Activated naive CD4-positive, alpha-beta T cell treated with anti-CD3 and anti-CD28 coated beads, Interleukin-2, amount 50 U/mL, for 16 hours (primary cell): ENCODE measurements around the gene PRDM12.

Experiments used
- DNase-seq: peaks from one replicate; pipeline ENCODE4 v3.0.0-alpha.2; 2020

The PRDM12 gene

GRCh38 chr9:130664251-130665028 lies at the start of gene PRDM12:
Gene PRDM12 (plus strand): TSS chr9:130664594. CDS start chr9:130664654, 60 bp downstream.
- no peak for DNase-seq

- no peak for DNase-seq
Observed at GRCh38 chr9:130616451-130616850, 47.9 kb upstream of the PRDM12 start.

GRCh38 chr9:130623466-130623865 lies 40.9 kb upstream of the PRDM12 start:
- DNase-seq: no peak

GRCh38 chr9:130624154-130624553 lies 40.2 kb upstream of the PRDM12 start:
- no peak for DNase-seq

- no peak for DNase-seq
Observed at GRCh38 chr9:130626249-130626996, 38.0 kb upstream of the PRDM12 start.

- DNase-seq: no peak
Observed at GRCh38 chr9:130627051-130627450, 37.3 kb upstream of the PRDM12 start.

- DNase-seq: no peak
Observed at GRCh38 chr9:130627896-130628792, 36.2 kb upstream of the PRDM12 start.

- no peak for DNase-seq
Observed at GRCh38 chr9:130629443-130630070, 34.8 kb upstream of the PRDM12 start.

- no peak for DNase-seq
Observed at GRCh38 chr9:130630071-130630450, 34.3 kb upstream of the PRDM12 start.

- no peak for DNase-seq
Observed at GRCh38 chr9:130630506-130631330, 33.7 kb upstream of the PRDM12 start.

- no peak for DNase-seq
Observed at GRCh38 chr9:130631331-130632080, 32.9 kb upstream of the PRDM12 start.

- DNase-seq: no peak
Observed at GRCh38 chr9:130632081-130632710, 32.2 kb upstream of the PRDM12 start.

- no peak for DNase-seq
Observed at GRCh38 chr9:130632841-130633240, 31.6 kb upstream of the PRDM12 start.

- DNase-seq: no peak
Observed at GRCh38 chr9:130633336-130634190, 30.8 kb upstream of the PRDM12 start.

GRCh38 chr9:130634191-130634768 lies 30.1 kb upstream of the PRDM12 start:
- no peak for DNase-seq

GRCh38 chr9:130634801-130635200 lies 29.6 kb upstream of the PRDM12 start:
- no peak for DNase-seq

GRCh38 chr9:130635306-130635705 lies 29.1 kb upstream of the PRDM12 start:
- DNase-seq: no peak

- DNase-seq: no peak
Observed at GRCh38 chr9:130635721-130636647, 28.4 kb upstream of the PRDM12 start.
